Activated CD8-positive, alpha-beta memory T cell treated with anti-CD3 and anti-CD28 coated beads, Interleukin-2, amount 50 U/mL, for 1 hour (primary cell): Measurements from ENCODE around the gene SGF29.
"Not testable (repeated sequence)": the region's sequence is repeated elsewhere in the genome, so short reads cannot be mapped to it uniquely, and the experiment has no call there.

Experiments used
- DNase-seq: peaks from one replicate; pipeline ENCODE4 v3.0.0-alpha.2; 2020; ENCODE audit errors: extremely low read depth

Gene SGF29

DNA sequence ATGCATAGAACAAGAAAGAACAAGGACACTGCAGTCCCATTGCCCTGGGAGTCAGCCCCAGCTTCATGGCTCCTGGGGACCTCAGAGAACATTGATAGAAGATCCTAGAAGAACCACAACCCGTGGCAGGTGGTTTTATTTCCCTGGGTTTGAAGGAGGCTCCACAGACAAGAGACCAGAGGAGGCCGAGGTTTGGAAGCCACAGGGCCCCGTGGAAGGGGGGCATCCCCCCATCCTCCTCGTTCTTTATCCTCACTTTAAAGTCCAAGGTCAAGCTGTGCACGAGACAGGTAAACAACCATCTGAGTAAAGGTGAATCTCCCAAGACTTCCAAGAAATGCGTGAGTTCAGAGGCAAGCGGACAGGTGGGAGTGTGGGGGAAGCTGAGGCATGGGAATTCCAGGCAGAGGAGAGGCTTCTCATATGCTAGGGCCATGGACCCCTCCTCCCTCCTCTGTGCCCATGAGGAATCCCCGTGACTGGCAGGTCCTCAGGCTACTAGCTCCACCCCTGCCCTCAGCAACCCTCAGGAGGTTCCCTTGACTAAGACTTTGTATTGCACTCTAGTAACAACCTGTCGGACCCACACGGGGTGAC is 57.0 kb downstream of the SGF29 start:
- DNase-seq, result no peak

DNA sequence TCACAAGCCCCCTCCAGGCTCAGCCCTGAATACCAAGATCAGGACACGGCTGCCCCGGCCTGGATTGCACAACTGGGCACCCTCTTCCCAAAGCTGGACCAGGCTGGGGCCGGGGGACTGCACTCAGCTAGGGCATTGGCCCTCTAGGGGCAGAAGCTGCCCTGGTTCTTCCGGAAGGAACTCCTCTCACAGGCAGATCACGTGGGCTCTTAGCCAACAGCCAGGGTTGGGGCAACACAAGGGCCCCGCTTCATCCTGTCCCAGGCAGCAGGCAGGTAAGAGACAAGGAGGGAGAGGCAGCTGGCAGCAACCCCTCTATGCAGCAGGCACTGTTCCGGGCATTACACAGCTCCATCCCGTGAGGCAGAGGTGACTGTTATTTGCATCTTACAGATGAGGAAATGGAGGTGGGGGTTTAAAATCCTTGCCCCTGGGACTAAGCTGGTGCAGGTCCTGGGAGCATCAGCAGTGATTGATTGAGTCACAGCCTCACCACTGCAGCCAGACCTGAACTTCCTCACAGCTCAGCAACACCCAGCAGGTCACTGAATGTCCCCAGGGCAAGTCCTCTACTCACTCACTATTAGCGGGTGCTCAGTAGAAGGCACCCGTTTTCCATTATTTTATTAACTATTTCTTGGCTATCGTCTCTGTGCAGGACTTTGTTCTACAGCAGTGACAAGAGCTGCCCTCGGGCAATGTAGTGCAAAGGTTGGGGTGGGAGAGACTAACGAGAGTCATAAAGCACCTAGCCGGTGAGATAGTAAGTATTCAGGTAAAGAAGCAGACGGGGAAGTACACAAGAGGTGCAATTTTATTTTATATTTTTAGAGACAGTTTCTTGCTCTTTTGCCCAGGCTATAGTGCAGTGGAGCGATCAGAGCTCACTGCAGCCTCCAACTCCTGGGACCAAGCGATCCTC is 58.9 kb downstream of the SGF29 start:
- DNase-seq, result not testable (repeated sequence)

DNA sequence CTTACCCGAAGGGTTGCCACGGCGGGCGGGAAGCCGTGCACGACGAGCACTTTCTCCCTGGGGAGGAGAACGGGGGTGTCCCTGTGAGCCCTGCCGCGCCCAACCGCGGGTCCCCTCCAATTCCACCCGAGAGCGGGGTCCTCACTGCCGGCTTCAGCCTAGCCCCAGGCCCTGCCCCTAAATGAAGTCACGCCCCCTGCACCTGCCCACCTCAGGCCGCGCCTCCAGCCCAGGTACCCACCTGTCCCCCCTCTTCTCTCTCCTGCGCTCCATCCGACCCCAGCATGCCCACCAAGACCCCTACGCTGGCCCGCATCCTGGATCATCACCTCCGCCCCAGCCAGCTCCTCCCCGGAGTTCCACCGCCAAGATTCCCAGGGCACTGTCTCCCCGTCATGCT is 60.2 kb downstream of the SGF29 start:
- DNase-seq, result not testable (repeated sequence)

DNA sequence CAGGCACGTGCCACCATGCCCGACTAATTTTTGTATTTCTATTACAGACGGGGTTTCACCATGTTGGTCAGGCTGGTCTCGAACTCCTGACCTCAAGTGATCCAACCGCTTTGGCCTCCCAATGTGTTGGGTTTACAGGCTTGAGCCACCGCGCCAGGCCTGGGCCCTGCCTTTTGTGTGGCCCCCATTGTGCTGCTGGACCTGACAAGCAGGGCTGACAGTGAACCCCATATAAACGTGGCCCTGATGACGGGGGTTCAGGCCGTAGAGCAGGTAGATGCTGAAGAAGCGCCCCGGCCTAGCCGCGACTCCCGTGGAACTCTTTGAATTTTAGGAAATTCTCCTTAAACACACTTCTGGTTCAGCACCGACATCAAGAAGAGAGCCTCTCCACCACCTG is 60.8 kb downstream of the SGF29 start:
- DNase-seq, result not testable (repeated sequence)

DNA sequence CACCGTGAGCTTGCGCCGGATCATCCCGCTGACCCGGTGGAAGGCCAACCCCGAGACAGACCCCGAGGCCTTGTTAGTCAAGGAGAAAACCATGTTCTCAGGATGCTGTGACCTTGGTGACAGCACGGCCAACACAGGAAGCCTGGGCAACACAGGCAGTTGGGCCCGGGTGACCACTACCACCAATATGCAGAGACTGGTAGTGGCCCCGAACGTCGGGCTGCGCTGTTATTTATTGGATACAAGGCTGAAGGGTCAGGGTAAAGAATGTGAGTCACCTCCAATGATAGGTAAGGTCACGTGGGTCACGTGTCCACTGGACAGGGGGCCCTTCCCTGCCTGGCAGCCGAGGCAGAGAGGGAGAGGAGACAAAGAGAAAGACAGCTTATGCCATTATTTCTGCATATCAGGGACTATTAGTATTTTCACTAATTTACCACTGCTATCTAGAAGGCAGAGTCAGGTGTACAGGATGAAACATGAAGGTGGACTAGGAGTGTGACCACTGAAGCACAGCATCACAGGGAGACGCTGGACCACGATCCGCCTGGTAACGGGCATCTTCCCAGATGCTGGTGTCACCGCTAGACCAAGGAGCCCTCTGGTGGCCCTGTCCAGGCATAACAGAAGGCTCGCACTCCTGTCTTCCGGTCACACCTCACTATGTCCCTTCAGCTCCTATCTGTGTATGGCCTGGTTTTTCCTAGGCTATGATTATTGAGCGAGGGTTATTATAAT is 61.9 kb downstream of the SGF29 start:
- not testable (repeated sequence) for DNase-seq

DNA sequence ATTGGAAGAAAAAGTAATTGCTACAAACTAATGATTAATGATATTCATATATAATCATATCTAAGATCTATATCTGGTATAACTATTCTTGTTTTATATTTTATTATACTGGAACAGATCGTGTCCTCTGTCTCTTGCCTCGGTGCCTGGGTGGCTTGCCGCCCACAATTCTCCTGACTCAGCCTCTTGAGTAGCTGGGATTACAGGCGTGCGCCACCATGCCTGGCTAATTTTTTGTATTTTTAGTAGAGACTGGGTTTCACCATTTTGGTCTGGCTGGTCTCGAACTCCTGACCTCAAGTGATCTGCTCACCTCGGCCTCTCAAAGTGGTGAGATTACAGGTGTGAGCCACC is 62.5 kb downstream of the SGF29 start:
- DNase-seq, result not testable (repeated sequence)

DNA sequence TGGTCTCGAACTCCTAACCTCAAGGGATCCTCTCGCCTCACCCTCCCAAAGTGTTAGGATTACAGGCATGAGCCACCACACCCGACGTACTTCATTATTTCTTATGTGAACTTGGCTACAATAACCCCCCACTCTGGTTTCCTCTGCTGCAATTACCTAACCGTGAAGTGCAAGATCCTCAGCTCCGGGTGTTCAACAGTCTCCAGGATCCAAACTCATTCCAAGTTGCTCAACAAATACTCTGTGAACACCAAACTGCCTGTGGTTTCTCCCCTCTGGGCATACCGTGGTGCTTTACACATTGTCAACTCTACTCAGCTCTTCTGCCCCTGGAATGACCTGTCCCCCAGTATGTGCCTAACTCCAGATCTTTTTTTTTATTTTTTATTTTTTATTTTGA is 62.9 kb downstream of the SGF29 start:
- no peak for DNase-seq

DNA sequence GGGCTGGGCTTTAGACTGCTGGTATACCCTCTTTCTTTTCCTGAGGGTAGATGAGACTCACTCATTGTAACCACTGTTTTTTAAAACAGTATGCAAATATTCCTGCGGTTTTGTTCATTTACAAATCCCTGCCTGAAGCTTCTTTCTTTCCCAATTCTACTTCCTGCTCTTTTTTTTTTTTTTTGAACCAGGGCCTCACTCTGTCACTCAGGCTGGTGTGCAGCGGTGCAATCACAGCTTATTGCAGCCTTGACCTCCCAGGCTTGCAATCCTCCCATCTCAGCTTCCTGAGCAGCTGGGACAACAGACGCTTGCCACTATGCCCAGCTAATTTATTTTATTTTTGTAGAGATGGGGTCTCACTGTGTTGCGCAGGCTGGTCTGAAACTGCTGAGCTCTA is 64.2 kb downstream of the SGF29 start:
- no peak for DNase-seq

DNA sequence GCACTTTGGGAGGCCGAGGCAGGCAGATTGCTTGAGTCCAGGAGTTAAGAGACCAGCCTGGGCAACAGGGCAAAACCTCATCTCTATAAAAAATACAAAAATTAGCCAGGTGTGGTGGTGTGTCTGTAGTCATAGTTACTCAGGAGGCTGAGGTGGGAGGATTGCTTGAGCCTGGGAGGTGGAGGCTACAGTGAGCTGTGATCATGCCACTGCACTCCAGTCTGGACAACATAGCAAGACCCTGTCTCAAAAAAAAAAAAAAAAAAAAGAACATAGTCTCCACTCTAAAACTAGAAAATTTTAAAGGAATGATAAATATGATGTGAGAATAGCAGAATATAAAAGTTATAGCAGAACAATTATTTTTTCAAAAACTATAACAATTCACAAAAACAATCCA is 66.6 kb downstream of the SGF29 start:
- DNase-seq, result not testable (repeated sequence)

DNA sequence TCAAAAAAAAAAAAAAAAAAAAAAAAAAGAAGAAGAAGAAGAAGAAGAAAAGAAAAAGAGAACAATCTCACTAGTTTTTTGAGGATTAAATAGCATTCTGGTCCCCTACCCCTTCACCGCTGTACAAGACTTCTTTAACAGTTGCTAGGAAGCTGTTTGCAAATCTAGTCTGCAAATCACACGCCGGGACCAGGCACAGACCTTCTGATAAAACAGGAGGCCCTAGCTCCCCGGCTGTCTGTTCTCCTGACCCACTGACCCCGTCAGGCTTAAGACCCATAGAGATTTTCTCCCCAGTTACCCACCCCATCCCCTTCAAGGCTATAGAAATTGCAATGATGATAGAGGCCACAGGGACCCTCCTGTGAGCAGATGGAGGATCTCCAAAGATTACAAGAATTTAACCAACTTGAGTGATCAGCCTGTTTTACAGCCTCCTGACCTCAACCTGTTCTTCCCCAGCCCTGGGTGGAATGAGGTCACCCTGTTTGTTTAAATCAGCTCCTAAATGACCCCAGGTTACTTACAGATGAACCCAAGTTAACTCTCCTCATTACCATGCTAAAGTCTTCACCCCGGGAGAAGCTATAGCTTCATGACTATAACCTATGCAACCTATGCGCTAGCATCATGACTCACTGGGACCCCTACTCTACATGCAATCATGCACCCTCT is 67.9 kb downstream of the SGF29 start:
- no peak for DNase-seq

DNA sequence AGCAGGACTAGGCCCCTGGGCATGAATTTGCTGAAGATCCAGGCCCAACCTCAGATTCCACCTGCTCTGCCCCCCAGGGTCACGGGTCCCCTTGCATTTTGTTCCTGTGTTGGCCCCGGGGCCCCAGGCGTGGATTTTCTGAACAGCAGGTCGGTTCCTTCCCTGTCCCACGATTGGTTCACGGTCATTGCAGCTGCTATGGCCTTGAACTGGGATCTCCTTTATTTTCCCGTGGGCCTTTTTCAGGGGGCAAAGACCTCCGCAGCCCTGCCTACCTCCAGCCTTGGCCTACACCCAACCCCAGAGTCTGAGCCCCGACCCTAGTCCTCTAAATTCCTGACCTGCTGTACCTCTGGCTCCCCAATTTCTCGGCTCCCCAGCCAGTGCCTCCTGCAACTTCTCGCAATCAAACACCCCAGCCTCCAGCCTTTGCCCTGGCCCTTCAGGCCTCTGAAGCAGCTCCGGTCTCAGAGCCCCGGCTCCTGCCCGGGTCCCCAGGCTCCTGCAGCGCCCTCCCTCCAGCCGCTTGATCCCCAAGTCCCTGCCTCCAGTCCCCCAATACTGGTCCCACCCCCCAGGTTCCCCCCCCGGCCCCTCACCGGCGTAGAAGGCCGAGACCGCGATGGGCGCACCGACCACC is 68.9 kb downstream of the SGF29 start:
- DNase-seq, result not testable (repeated sequence)

DNA sequence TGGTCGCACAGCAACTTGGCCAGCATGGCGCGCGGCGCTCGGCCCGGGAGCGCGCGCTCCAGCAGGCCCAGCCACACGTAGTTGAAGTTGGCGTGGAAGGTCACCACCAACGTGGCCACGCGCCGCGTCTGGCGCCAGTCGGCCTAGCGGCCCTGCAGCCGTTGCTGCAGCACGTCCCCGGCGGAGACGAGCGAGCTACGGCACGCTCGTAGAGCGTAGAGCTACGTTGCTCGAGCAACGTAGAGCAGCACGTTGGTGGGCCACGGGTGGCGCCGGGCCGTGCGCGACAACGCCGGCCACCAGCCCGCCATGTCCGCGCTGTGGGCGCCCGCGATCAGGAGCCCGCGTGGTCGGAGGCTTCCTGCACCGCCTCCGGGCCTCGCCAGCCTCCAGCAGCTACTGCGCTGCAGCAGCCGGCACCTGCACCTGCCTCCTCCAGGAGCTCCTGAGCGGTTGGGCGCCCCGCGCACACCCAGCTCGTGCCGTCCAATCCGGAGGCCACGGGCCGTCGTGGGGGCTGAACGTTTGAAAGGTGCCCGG is 69.5 kb downstream of the SGF29 start:
- no peak for DNase-seq

DNA sequence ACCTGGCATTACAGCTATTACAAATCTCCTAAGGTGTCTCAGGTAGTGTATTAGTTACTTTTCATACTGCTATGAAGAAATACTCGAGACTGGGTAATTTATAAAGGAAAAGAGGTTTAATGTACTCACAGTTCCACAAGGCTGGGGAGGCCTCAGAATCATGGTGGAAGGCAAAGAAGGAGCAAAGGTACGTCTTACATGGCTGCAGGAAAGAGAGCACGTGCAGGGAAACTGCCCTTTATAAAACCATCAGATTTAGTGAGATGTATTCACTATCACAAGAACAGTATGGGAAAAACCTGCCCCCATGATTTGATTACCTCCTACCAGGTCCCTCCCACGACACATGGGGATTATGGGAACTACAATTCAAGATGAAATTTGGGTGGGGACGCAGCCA is 77.2 kb downstream of the SGF29 start:
- DNase-seq, result not testable (repeated sequence)

DNA sequence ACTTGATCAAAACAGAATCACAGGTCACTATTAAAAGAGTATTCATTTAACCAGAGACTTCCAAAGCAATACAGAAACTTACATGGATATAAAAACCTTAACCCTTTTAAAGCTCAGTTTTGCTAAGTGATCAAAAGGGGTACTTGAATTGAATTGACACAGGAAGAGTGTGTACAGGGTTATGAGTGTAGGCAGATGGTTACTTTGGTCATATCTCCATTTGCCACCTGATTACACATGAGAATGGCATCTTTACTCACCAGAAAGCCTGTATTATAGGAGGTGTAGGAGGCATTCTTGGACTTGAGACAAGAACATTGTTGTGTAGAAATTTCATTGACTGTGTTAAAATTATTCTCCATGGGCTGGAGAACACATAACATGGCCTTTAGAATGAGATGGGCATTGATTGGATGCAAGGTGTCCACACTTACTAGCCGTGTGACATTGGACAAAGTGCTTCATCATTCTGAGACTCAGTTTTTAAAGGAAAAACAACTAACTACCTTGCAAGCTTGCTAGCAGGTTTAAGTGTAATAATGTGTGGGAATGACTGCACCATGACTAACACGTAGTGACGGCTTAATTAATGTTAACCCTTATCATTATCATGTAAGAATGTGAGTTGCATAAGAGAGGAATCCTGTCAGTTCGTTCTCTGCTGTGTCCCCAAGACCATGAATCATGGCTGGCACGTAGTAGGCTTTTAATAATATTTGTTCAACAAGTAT is 82.5 kb downstream of the SGF29 start:
- not testable (repeated sequence) for DNase-seq

DNA sequence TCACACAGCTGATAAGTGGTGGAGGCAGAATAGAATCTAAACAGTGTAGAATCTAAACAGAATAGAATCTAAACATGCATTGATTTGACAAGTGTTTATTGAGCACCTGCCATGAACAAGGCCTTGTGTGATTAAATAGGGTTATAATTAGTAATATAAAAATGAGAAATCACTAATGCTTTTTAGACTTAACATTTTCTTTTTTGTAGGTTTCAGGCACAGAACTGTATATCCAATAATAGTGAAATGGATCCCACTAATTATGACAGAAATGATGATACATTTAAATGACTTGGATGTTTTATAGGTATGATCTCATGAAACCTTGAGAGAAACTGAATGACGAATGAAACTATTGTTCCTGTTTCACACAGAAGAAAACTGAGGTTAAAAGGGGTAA is 84.0 kb downstream of the SGF29 start, which contains the start of gene NPIPB8:
NPIPB8 (plus strand) TSS at position 301 of the 400 bp plus-strand sequence. CDS start 296 bp downstream, outside the sequence.
- not testable (repeated sequence) for DNase-seq

DNA sequence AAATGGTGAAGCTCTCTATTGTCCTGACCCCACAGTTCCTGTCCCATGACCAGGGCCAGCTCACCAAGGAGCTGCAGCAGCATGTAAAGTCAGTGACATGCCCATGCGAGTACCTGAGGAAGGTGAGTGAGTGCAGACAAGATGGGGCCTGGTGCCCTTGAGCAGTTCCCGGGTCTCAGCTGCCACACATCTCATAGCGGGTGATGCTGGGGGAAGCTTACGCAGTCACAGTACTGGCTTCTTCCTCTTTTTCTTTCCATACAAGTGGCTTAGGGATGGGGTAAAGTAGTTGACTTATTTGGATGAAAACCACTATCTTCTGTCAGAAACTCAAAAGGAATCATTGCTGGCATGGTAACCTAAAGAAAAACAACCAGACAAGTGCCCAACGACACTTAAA is 84.6 kb downstream of the SGF29 start:
- DNase-seq, result not testable (repeated sequence)

DNA sequence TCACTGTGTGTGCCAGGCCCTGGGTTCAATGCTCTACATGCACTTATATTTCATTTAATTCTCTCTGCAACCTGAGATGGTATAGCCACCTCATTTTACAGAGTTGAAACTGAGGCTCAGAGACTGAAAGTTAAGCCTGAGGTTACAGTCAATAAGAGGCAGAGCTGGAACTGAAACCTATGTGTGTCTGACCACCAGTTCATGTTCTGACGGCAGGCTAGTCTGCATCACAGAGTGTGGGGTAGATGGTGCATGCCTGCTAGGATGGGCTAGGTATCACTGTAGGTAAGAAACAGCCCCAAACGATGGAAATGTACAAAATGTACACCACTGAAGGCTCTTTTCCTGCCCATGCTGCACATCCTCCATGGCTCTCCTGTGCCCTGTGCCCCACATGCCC is 86.2 kb downstream of the SGF29 start:
- not testable (repeated sequence) for DNase-seq
